H1 (cell line): ENCODE results near the gene FAM162A. TPM values are rescaled to one million over a fixed set of nuclear protein-coding genes. Genes with fewer than 3 reads are reported as not detected.

Source experiments
- GABPA ChIP-seq: IDR thresholded peaks from 2 replicates; pipeline ENCODE4 v1.6.1; 2011; ENCODE audit warnings: mild to moderate bottlenecking, low read length, moderate library complexity, borderline replicate concordance; ENCODE audit not compliant: insufficient read depth
- RBBP5 ChIP-seq: IDR thresholded peaks from 2 replicates; pipeline ENCODE4 v1.7.1; 2012; ENCODE audit warnings: low read depth, mild to moderate bottlenecking, inconsistent platforms, low read length, moderate library complexity, borderline replicate concordance
- RXRA ChIP-seq: IDR thresholded peaks from 2 replicates; pipeline ENCODE4 v1.6.1; 2011; ENCODE audit warnings: low read depth, mild to moderate bottlenecking, low read length, moderate library complexity; ENCODE audit not compliant: insufficient read depth
- TCF12 ChIP-seq: IDR thresholded peaks from 2 replicates; pipeline ENCODE4 v1.6.1; 2011; ENCODE audit warnings: low read depth, mild to moderate bottlenecking, low read length
- USF2 ChIP-seq: IDR thresholded peaks from 2 replicates; pipeline ENCODE4 v1.6.1; 2011; ENCODE audit warnings: low read length, improper control_type of control experiment
- polyA plus RNA-seq, 7 experiments: library from polyadenylated mRNA; depleted of rRNA in 3 of 7; stranded (reverse) in 5 of 7; unstranded in 2 of 7; fragments of >200 nt in 5 of 7; fragments of 200-250 nt in 2 of 7; gene quantifications; 1 replicate in 5 of 7; 2 replicates in 1 of 7; 4 replicates in 1 of 7; pipeline versions ENCODE4 v1.2.1 to v1.2.3, GENCODE V29; 2011 to 2013; ENCODE audit warnings: missing spikeins in 2 of 7, mixed read lengths in 2 of 7
- total RNA-seq: library from RNA; stranded (reverse); fragmentation: NEBNext Ultra II Directional; extraction: Animal tissue kit (Norgen Biotek cat#: 25700); gene quantifications from 2 replicates; pipeline ENCODE4 v1.2.1, GENCODE V29; 2021
- TF ChIP-seq, protein P1 (sequence below): fragments of 300-600 bp; sonication (generic); IDR thresholded peaks from 2 replicates; pipeline ENCODE4 v1.7.1; 2012; ENCODE audit warnings: low read length, moderate library complexity, mild to moderate bottlenecking, inconsistent platforms; ENCODE audit not compliant: insufficient replicate concordance
- TF ChIP-seq, protein P2 (sequence below), 3 experiments: IDR thresholded peaks; 1 replicate in 2 of 3; 2 replicates in 1 of 3; pipeline versions ENCODE4 v1.5.1 to v1.6.1; 2011; ENCODE audit warnings: low read length in 3 of 3, mild to moderate bottlenecking in 3 of 3, inconsistent platforms in 2 of 3, low read depth in 1 of 3, moderate library complexity in 1 of 3; ENCODE audit not compliant: insufficient read depth in 1 of 3; ENCODE audit errors: control extremely low read depth in 1 of 3

The FAM162A gene
- total and polyA plus RNA-seq, 2 of the 8 experiments (the other 6 are each of a cell fraction or from before 2014, with no cell fraction given): 38.2 to 59.7 TPM

- TF ChIP-seq, protein P1, sequence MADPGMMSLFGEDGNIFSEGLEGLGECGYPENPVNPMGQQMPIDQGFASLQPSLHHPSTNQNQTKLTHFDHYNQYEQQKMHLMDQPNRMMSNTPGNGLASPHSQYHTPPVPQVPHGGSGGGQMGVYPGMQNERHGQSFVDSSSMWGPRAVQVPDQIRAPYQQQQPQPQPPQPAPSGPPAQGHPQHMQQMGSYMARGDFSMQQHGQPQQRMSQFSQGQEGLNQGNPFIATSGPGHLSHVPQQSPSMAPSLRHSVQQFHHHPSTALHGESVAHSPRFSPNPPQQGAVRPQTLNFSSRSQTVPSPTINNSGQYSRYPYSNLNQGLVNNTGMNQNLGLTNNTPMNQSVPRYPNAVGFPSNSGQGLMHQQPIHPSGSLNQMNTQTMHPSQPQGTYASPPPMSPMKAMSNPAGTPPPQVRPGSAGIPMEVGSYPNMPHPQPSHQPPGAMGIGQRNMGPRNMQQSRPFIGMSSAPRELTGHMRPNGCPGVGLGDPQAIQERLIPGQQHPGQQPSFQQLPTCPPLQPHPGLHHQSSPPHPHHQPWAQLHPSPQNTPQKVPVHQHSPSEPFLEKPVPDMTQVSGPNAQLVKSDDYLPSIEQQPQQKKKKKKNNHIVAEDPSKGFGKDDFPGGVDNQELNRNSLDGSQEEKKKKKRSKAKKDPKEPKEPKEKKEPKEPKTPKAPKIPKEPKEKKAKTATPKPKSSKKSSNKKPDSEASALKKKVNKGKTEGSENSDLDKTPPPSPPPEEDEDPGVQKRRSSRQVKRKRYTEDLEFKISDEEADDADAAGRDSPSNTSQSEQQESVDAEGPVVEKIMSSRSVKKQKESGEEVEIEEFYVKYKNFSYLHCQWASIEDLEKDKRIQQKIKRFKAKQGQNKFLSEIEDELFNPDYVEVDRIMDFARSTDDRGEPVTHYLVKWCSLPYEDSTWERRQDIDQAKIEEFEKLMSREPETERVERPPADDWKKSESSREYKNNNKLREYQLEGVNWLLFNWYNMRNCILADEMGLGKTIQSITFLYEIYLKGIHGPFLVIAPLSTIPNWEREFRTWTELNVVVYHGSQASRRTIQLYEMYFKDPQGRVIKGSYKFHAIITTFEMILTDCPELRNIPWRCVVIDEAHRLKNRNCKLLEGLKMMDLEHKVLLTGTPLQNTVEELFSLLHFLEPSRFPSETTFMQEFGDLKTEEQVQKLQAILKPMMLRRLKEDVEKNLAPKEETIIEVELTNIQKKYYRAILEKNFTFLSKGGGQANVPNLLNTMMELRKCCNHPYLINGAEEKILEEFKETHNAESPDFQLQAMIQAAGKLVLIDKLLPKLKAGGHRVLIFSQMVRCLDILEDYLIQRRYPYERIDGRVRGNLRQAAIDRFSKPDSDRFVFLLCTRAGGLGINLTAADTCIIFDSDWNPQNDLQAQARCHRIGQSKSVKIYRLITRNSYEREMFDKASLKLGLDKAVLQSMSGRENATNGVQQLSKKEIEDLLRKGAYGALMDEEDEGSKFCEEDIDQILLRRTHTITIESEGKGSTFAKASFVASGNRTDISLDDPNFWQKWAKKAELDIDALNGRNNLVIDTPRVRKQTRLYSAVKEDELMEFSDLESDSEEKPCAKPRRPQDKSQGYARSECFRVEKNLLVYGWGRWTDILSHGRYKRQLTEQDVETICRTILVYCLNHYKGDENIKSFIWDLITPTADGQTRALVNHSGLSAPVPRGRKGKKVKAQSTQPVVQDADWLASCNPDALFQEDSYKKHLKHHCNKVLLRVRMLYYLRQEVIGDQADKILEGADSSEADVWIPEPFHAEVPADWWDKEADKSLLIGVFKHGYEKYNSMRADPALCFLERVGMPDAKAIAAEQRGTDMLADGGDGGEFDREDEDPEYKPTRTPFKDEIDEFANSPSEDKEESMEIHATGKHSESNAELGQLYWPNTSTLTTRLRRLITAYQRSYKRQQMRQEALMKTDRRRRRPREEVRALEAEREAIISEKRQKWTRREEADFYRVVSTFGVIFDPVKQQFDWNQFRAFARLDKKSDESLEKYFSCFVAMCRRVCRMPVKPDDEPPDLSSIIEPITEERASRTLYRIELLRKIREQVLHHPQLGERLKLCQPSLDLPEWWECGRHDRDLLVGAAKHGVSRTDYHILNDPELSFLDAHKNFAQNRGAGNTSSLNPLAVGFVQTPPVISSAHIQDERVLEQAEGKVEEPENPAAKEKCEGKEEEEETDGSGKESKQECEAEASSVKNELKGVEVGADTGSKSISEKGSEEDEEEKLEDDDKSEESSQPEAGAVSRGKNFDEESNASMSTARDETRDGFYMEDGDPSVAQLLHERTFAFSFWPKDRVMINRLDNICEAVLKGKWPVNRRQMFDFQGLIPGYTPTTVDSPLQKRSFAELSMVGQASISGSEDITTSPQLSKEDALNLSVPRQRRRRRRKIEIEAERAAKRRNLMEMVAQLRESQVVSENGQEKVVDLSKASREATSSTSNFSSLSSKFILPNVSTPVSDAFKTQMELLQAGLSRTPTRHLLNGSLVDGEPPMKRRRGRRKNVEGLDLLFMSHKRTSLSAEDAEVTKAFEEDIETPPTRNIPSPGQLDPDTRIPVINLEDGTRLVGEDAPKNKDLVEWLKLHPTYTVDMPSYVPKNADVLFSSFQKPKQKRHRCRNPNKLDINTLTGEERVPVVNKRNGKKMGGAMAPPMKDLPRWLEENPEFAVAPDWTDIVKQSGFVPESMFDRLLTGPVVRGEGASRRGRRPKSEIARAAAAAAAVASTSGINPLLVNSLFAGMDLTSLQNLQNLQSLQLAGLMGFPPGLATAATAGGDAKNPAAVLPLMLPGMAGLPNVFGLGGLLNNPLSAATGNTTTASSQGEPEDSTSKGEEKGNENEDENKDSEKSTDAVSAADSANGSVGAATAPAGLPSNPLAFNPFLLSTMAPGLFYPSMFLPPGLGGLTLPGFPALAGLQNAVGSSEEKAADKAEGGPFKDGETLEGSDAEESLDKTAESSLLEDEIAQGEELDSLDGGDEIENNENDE: no peak
- TF ChIP-seq, protein P2, sequence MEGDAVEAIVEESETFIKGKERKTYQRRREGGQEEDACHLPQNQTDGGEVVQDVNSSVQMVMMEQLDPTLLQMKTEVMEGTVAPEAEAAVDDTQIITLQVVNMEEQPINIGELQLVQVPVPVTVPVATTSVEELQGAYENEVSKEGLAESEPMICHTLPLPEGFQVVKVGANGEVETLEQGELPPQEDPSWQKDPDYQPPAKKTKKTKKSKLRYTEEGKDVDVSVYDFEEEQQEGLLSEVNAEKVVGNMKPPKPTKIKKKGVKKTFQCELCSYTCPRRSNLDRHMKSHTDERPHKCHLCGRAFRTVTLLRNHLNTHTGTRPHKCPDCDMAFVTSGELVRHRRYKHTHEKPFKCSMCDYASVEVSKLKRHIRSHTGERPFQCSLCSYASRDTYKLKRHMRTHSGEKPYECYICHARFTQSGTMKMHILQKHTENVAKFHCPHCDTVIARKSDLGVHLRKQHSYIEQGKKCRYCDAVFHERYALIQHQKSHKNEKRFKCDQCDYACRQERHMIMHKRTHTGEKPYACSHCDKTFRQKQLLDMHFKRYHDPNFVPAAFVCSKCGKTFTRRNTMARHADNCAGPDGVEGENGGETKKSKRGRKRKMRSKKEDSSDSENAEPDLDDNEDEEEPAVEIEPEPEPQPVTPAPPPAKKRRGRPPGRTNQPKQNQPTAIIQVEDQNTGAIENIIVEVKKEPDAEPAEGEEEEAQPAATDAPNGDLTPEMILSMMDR (IDR thresholded peaks at IDR 0.05; ENCODE audit: control extremely low read depth in 1 of 3, insufficient read depth in 1 of 3, low read depth in 1 of 3, low read length in 3 of 3): no peak
- TF ChIP-seq RBBP5 (no peak), TCF12 (no peak), USF2 (no peak), RXRA (no peak), GABPA (no peak)
Observed at GRCh38 chr3:122430371-122430770, 46.4 kb downstream of the FAM162A start (continued).
